Activated CD4-positive, alpha-beta T cell treated with anti-CD3 and anti-CD28 coated beads, Interleukin-2, amount 50 U/mL, for 16 hours (primary cell): ENCODE measurements around the gene OSM.

Experiments used
- DNase-seq: peaks from one replicate; pipeline ENCODE4 v3.0.0-alpha.2; 2020

The OSM gene

DNA sequence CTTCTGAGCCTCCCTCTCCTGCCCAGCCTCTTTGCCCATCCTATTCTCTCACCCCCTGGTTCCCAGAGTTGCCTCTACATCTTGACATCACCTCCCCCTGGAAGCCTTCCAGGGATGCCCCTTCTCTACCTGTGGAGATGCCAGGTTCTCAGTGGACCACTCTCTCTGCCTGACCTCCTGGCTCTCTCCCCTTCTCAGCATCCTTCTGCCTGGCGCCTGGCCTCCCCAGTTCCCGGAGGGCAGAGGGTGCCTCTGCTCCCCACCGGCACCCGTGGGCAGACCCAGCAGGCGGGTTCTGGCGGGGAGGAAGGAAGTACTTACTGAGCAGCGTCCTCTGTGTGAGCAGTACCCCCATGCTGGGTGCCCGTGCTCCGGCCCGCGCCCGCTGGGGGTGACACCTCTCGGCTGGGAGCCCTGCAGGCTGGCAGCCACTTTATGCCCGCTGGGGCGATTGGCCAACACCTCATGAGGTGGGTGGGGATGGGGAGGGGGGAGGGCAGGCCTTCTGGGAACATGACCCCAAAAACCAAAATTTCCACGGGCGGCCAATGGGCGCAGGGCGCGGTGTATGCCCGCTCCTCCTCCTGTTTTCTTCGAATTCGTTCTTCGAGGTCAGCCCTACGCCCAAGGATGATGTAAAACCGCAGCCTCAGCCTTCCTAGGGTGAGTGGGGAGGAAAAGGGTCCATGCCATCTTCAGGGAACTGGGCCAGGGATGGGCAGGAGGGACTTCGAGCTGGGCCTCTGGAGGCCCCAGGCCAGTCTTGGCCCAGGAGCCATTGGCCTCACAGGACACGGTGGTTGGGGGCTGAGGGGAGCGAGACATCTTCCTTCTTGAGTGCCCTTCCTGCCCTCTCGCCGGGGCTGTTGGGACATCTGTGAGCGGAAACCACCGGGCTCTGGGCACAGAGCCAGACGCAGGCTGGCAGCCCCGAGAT lies at the start of gene OSM:
Gene OSM, minus strand, starts transcription at position 407 of the 937 bp plus-strand sequence. Its CDS starts 52 bp downstream, at position 355.
- DNase-seq = peak; percentile 94

DNA sequence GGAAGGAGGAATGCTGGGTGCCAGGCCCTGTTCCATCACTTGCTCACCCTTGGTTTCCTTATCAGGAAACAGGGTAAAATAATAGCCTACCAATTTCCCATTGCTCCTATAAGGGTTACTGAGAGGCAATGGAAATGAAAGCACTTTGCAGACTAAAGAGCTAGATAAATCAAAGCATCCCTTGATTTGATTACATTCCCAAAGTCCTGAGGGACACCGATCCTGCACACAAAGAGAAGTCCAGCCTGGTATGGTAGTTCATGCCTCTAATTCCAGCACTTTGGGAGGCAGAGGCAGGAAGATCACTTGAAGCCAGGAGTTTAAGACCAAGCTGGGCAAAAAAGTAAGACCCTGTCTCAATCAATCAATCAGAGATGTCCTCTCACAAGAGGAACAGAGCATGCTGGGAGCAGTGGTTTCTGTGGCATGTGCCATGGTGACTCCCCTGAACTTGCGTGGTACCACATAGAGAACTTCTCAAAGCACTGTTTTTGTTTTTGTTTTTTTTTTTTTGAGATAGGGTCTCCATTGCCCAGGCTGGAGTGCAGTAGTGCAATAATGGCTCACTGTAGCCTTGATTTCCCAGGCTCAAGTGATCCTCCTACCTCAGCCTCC lies 49.4 kb upstream of the OSM start:
- DNase-seq = no peak

- peak; percentile 71 for DNase-seq
These were observed 48.3 kb upstream of the OSM start for GRCh38 chr22:30314915-30315314.

GRCh38 chr22:30313527-30314363 lies 47.1 kb upstream of the OSM start:
- DNase-seq = no peak

DNA sequence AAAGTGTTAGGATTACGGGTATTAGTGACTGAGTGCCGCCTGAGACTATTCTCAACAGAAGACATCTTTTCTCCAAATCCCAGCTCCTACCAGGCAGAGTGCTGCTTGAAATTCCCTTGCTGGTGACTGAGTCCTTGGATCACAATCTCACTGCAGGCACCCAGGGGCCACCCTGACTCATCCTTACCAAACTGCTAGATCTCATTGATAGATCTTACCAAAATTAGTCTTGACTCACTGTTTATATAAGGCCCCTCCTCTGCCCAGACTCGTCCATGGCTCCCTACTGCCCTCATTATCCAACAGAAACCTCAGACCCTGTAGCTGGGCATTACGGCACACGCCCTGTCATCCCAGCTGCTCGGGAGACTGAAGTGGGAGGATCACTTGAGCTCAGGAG lies 45.4 kb upstream of the OSM start:
- no peak for DNase-seq

DNA sequence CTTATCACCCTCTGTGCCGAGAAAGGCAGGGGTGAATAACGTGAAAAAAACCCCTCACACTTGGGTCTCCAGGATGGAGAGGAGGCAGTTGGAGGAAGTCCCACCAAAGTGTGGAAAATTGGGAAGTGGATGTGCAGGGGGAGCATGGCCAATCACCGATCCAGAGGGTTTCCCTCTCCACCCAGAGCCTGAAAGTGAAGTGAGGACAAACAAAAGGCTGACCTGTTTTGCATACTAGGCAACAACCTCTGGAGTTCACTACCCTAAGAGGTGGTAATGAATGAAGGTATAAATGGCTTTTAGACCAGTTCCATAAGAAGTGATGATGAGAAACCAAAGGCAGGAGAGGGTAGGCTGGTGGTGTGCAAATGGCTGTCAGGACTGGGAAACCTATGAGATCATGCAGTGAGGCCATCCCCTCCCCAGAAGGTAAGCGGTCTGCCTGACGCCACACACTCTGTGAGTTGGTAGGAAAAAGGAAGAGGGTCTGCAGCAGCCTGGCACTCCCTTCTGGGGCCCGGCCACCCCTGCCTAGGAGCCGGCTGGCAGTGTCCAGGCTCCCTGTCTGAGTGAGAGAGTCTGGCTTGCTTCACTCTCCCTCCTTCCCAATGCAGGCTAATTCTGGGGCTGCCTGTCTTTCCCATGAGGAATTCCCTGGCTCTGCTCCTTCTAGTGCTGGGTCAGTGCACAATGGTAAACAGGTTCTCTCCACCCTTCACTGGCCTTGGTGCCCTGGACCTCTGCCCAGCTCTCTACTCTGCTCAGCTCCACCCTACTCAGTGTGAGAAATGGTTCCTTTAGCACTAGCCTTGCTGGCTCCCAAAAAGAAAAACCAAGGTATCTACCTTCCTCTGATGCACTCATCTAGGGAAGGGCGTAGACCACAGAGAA lies 44.5 kb upstream of the OSM start:
- no peak for DNase-seq

GRCh38 chr22:30309951-30310741 lies 43.5 kb upstream of the OSM start:
- no peak for DNase-seq

GRCh38 chr22:30308518-30309230 lies 42.0 kb upstream of the OSM start:
- DNase-seq = no peak

DNA sequence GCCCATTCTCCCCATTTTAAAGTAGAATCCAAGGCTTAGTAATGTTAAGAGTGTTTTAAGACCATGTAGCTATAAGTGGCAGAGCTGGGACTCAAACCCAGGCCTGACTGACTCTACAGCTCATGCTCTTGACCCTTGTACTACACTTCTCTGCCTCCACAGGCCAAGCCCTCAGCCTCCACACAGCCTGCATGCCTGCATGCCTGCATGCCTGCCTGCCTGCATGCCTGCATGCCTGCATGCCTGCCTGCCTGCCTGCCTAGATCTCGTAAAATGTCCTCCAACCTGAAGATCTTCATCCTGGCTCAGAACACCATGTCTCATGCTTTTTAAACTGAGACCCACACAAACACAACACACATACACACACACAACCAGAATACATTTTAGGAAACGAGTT lies 41.4 kb upstream of the OSM start:
- no peak for DNase-seq

- DNase-seq = no peak
These were observed 40.5 kb upstream of the OSM start for GRCh38 chr22:30307041-30307574.

GRCh38 chr22:30306627-30307011 lies 40.0 kb upstream of the OSM start:
- no peak for DNase-seq

GRCh38 chr22:30305906-30306626 lies 39.4 kb upstream of the OSM start:
- DNase-seq = peak; percentile 84

- peak; percentile 86 for DNase-seq
These were observed 38.9 kb upstream of the OSM start for GRCh38 chr22:30305519-30305905.

GRCh38 chr22:30304495-30305244 lies 38.0 kb upstream of the OSM start:
- DNase-seq = no peak

- DNase-seq = no peak
These were observed 36.1 kb upstream of the OSM start for GRCh38 chr22:30302810-30303138.

DNA sequence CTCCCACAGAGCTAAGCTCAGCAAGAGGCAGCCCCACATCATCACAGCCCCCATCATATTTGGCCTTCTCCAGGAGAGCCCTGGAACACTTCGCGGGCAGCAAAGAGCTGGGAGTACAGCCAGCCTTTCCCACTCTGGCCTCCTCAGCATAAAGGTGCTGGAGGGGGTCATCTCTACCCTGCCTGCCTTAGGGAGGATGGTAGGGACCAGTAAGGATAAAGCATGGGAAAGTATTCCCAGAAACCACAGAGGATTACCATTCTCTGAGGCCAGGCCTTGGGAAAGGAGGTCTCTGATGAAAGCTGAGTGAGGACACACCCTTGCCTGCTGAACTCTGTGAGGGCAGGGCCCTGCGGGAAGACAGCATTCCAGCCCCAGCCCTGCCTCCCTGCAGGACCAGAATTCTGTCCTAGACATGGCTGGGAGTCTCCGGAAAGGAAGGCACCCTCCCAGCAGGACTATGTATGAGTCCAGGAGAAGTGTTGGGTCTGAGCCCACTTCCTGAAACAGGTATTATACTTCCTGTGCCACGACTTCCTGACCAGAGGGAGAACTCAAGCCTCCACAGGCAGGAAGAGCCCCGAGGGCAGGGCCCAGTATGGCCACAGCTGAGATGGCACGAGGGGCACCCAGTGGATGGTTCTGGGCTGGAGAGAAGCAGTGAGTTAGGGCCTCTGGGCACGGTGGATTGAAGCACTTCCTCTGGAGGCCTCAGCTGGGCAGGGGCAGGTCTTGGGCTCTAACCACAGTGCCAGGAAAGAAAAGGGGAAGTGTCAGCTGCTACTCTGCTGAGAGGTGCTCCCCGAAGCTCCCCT lies 35.6 kb upstream of the OSM start:
- no peak for DNase-seq

- no peak for DNase-seq
These were observed 32.7 kb upstream of the OSM start for GRCh38 chr22:30299322-30299721.

GRCh38 chr22:30297991-30298701 lies 31.5 kb upstream of the OSM start:
- no peak for DNase-seq
